PC-9 (cell line): ENCODE measurements around the gene OGFOD2. TPM values are rescaled to one million over a fixed set of nuclear protein-coding genes. Genes with fewer than 3 reads are reported as not detected.
"Not testable (repeated sequence)": the region's sequence is repeated elsewhere in the genome, so short reads cannot be mapped to it uniquely, and the experiment has no call there.

ENCODE experiments used
- BruUV-seq: library from RNA; stranded (reverse); fragments of 400-500 nt; replicated peaks from 2 replicates; lab custom pipeline; 2021; lab: Mats Ljungman, UMichigan
- CTCF ChIA-PET: fragments of 300-600 bp; sonication (Branson Sonifier 250); formaldehyde crosslinking; loops from one replicate; lab custom pipeline; 2022; ENCODE audit warnings: antibody characterized with exemption; lab: Charles Lee
- POLR2A ChIA-PET: fragments of 300-600 bp; sonication (Branson Sonifier 250); formaldehyde crosslinking; loops from one replicate; lab custom pipeline; 2022; ENCODE audit warnings: antibody characterized with exemption; ENCODE audit not compliant: unreplicated experiment; lab: Charles Lee
- DNase-seq, 2 experiments: peaks; one replicate each; pipeline versions ENCODE4 v3.0.0 to v3.0.0-alpha.2; 2015 to 2022; ENCODE audit warnings: mixed read lengths in 1 of 2
- H2AFZ ChIP-seq: fragments of 200-600 bp; sonication (generic); 2 replicates; pipeline ENCODE4 v1.8.1; 2017; ENCODE audit warnings: antibody characterized with exemption
- H3F3A ChIP-seq: fragments of 200-600 bp; sonication (generic); 2 replicates; pipeline ENCODE4 v1.8.1; 2017; ENCODE audit warnings: antibody characterized with exemption, mild to moderate bottlenecking, low read depth; ENCODE audit not compliant: insufficient read depth
- H3K27ac ChIP-seq: fragments of 200-600 bp; sonication (generic); 2 replicates; pipeline ENCODE4 v1.6.1; 2016; ENCODE audit warnings: mixed run types
- H3K27me3 ChIP-seq: fragments of 200-600 bp; sonication (generic); 2 replicates; pipeline ENCODE4 v1.6.1; 2016; ENCODE audit warnings: low read depth, mixed run types; ENCODE audit not compliant: insufficient read depth
- H3K36me3 ChIP-seq: fragments of 200-600 bp; sonication (generic); 2 replicates; pipeline ENCODE4 v1.6.1; 2016; ENCODE audit warnings: low read depth, mixed run types
- H3K4me1 ChIP-seq: fragments of 200-600 bp; sonication (generic); replicated peaks from 2 replicates; pipeline ENCODE4 v1.6.1; 2016; ENCODE audit warnings: mixed run types; ENCODE audit not compliant: insufficient read depth
- H3K4me2 ChIP-seq: fragments of 200-600 bp; sonication (generic); 2 replicates; pipeline ENCODE4 v1.6.1; 2017; ENCODE audit warnings: mixed run types
- H3K4me3 ChIP-seq: fragments of 200-600 bp; sonication (generic); 2 replicates; pipeline ENCODE4 v1.6.1; 2016; ENCODE audit warnings: mixed run types
- H3K79me2 ChIP-seq: fragments of 200-600 bp; sonication (generic); 2 replicates; pipeline ENCODE4 v1.6.1; 2017; ENCODE audit warnings: low read depth, mixed run types
- H3K9me2 ChIP-seq: fragments of 200-600 bp; sonication (generic); 2 replicates; pipeline ENCODE4 v1.8.1; 2017; ENCODE audit warnings: mild to moderate bottlenecking; ENCODE audit not compliant: insufficient read depth
- H3K9me3 ChIP-seq: fragments of 200-600 bp; sonication (generic); 2 replicates; pipeline ENCODE4 v1.8.1; 2016; ENCODE audit warnings: low read depth; ENCODE audit not compliant: insufficient read depth
- H4K20me1 ChIP-seq: fragments of 200-600 bp; sonication (generic); 2 replicates; pipeline ENCODE4 v1.8.1; 2017; ENCODE audit not compliant: insufficient read depth
- EZH2 ChIP-seq: fragments of 200-600 bp; sonication (generic); IDR thresholded peaks from 2 replicates; pipeline ENCODE4 v1.8.0; 2017; ENCODE audit warnings: antibody characterized with exemption, low read depth
- intact Hi-C: fragments of 100-400 bp; cut with micrococcal nuclease; formaldehyde crosslinking; loops from one replicate; pipeline ENCODE4 v1.10.0; 2022; ENCODE audit not compliant: unreplicated experiment
- total RNA-seq: library from RNA; stranded (reverse); gene quantifications from 2 replicates; pipeline ENCODE4 v1.2.3, GENCODE V29; 2021
- TF ChIP-seq, protein P1 (sequence below): fragments of 200-600 bp; sonication (generic); conservative IDR thresholded peaks from 2 replicates; pipeline ENCODE4 v1.6.1; 2017; ENCODE audit warnings: mixed run types, antibody characterized with exemption, mild to moderate bottlenecking, moderate library complexity

The OGFOD2 gene
- total RNA-seq, 1 experiment from 2014 or later, result 33.5 TPM

- ChIA-PET CTCF (no interaction called here), POLR2A (interaction anchor here (0.6 kb wide), 1 partner anchor 165 kb away, joined by 5 read pairs; no protein-coding TSS in a partner anchor)
- Histone ChIP-seq H3K79me2 (no peaks in the 10 kb centered on the region), H2AFZ (no peak overlapping the region), H3K4me3 (no peak overlapping the region), H4K20me1 (no peaks in the 10 kb centered on the region), H3K4me1 (peaks cover 32% of the 10 kb centered on the region), H3K36me3 (no peaks in the 10 kb centered on the region), H3K27ac (no peak overlapping the region), H3K27me3 (no peaks in the 10 kb centered on the region), H3K9me3 (no peaks in the 10 kb centered on the region), H3F3A (peaks cover 23% of the 10 kb centered on the region; the same call in 1 of the 2 replicates), H3K9me2 (no peaks in the 10 kb centered on the region), H3K4me2 (no peak overlapping the region)
- intact Hi-C loops, result no loop called here
- TF ChIP-seq EZH2, result no peak
- TF ChIP-seq, protein P1, sequence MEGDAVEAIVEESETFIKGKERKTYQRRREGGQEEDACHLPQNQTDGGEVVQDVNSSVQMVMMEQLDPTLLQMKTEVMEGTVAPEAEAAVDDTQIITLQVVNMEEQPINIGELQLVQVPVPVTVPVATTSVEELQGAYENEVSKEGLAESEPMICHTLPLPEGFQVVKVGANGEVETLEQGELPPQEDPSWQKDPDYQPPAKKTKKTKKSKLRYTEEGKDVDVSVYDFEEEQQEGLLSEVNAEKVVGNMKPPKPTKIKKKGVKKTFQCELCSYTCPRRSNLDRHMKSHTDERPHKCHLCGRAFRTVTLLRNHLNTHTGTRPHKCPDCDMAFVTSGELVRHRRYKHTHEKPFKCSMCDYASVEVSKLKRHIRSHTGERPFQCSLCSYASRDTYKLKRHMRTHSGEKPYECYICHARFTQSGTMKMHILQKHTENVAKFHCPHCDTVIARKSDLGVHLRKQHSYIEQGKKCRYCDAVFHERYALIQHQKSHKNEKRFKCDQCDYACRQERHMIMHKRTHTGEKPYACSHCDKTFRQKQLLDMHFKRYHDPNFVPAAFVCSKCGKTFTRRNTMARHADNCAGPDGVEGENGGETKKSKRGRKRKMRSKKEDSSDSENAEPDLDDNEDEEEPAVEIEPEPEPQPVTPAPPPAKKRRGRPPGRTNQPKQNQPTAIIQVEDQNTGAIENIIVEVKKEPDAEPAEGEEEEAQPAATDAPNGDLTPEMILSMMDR, result no peak
- BruUV-seq, result no TSS peak
- no peak for DNase-seq
These were observed 35.9 kb upstream of the OGFOD2 start for GRCh38 chr12:122939125-122939524.

DNA sequence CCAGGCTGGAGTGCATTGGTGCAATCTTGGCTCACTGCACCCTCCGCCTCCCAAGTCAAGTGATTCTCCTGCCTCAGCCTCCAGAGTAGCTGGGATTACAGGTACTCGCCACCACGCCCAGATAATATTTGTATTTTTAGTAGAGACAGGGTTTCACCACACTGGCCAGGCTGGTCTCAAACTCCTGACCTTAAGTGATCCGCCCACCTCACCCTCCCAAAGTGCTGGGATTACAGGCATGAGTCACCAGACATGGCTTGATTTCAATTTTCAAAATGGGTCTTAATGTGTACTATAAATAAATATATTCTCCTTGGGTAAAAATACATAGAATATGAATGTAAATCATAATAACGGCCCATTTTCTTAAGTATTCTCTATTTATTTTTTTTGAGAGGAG, 33.7 kb upstream of the OGFOD2 start:
- 0 out of 2 replicates have a peak overlapping the region, but pooled peaks have one; percentile 32 for H3K27ac ChIP-seq
- H3K36me3 ChIP-seq, H3K27me3 ChIP-seq, H3K79me2 ChIP-seq, H2AFZ ChIP-seq, H4K20me1 ChIP-seq, H3K9me2 ChIP-seq, BruUV-seq, POLR2A ChIA-PET, H3K4me2 ChIP-seq, intact Hi-C loops, CTCF ChIA-PET, H3K9me3 ChIP-seq, H3K4me3 ChIP-seq: not testable (repeated sequence)
- H3F3A ChIP-seq, result peaks cover 20% of the 10 kb centered on the region; the same call in 1 of the 2 replicates
- H3K4me1 ChIP-seq, result peaks cover 44% of the 10 kb centered on the region
- DNase-seq, result peak in 1 of 2 experiments; percentile 44

DNA sequence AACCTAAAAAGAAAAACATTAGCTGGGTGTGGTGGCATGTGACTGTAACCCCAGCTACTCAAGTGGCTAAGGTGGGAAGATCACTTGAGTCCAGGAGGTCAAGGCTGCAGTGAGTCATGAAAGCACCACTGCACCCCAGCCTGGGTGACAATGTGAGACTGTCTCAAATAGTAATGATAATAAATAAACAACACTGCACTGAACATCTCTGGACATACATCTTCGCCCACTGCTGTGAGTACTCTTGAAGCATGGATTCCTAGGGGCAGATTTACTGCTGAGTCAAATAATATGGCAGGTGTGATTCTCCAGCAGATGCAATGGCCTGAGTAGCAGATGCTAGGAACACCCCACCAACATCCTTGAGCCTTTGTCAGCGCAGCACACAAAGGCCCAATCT, 32.4 kb upstream of the OGFOD2 start:
- H3K27me3 ChIP-seq, result no peaks in the 10 kb centered on the region
- no peak overlapping the region for H2AFZ ChIP-seq
- intact Hi-C loops, result no loop called here
- ChIA-PET CTCF (interaction anchor here (0.6 kb wide), 2 partner anchors 44 to 295 kb away, joined by 3 read pairs; no protein-coding TSS in a partner anchor), POLR2A (interaction anchor here (0.6 kb wide), 2 partner anchors 415 to 984 kb away, joined by 4 to 19 read pairs; no protein-coding TSS in a partner anchor)
- BruUV-seq, result no TSS peak
- H3K79me2 ChIP-seq, result no peaks in the 10 kb centered on the region
- peak; percentile 45 to 77 for DNase-seq
- no peaks in the 10 kb centered on the region for H3K9me3 ChIP-seq
- no peak overlapping the region for H3K4me3 ChIP-seq
- 0 out of 2 replicates have a peak overlapping the region, but pooled peaks have one; percentile 3 for H3K4me2 ChIP-seq
- TF ChIP-seq, protein P1, result no peak
- TF ChIP-seq EZH2, result no peak
- H3F3A ChIP-seq, result peaks cover 23% of the 10 kb centered on the region; the same call in 1 of the 2 replicates
- no peaks in the 10 kb centered on the region for H4K20me1 ChIP-seq
- H3K27ac ChIP-seq, result no peak overlapping the region
- no peaks in the 10 kb centered on the region for H3K36me3 ChIP-seq
- H3K9me2 ChIP-seq, result no peaks in the 10 kb centered on the region
- peaks cover 57% of the 10 kb centered on the region for H3K4me1 ChIP-seq

GRCh38 chr12:122943196-122943595, 31.8 kb upstream of the OGFOD2 start:
- ChIA-PET POLR2A (no interaction called here), CTCF (no interaction called here)
- Histone ChIP-seq H3K4me3 (no peak overlapping the region), H3F3A (peaks cover 23% of the 10 kb centered on the region; the same call in 1 of the 2 replicates), H2AFZ (no peak overlapping the region), H3K27me3 (no peaks in the 10 kb centered on the region), H3K4me2 (no peak overlapping the region), H4K20me1 (no peaks in the 10 kb centered on the region), H3K9me2 (no peaks in the 10 kb centered on the region), H3K36me3 (no peaks in the 10 kb centered on the region), H3K27ac (no peak overlapping the region), H3K79me2 (no peaks in the 10 kb centered on the region), H3K4me1 (peaks cover 60% of the 10 kb centered on the region), H3K9me3 (no peaks in the 10 kb centered on the region)
- no TSS peak for BruUV-seq
- DNase-seq, result no peak
- TF ChIP-seq, protein P1, result no peak
- TF ChIP-seq EZH2, result no peak
- intact Hi-C loops, result no loop called here
